Hepatocyte (in vitro differentiated cells): Measurements from ENCODE around the gene AURKB. TPM values are rescaled to one million over a fixed set of nuclear protein-coding genes. Genes with fewer than 3 reads are reported as not detected.

Experiments used
- DNase-seq: peaks from one replicate; pipeline ENCODE4 v3.0.0-alpha.2; 2016; ENCODE audit warnings: low spot score
- H2AFZ ChIP-seq: fragments of 200-600 bp; sonication (generic); 2 replicates; pipeline ENCODE4 v1.6.0; 2016; ENCODE audit warnings: antibody characterized with exemption, mild to moderate bottlenecking
- H3K27ac ChIP-seq: fragments of 200-600 bp; sonication (generic); 2 replicates; pipeline ENCODE4 v1.5.1; 2016; ENCODE audit warnings: mild to moderate bottlenecking
- H3K27me3 ChIP-seq: fragments of 200-600 bp; sonication (generic); 2 replicates; pipeline ENCODE4 v1.6.1; 2016
- H3K36me3 ChIP-seq: fragments of 200-600 bp; sonication (generic); replicated peaks from 2 replicates; pipeline ENCODE4 v1.5.1; 2016; ENCODE audit warnings: low read depth; ENCODE audit not compliant: insufficient read depth
- H3K4me1 ChIP-seq: fragments of 200-600 bp; sonication (generic); 2 replicates; pipeline ENCODE4 v1.5.1; 2016; ENCODE audit warnings: mild to moderate bottlenecking, moderate library complexity; ENCODE audit not compliant: insufficient read depth
- H3K4me2 ChIP-seq: fragments of 200-600 bp; sonication (generic); 2 replicates; pipeline ENCODE4 v1.6.0; 2016
- H3K4me3 ChIP-seq: fragments of 200-600 bp; sonication (generic); 2 replicates; pipeline ENCODE4 v1.5.1; 2016; ENCODE audit warnings: mild to moderate bottlenecking
- H3K79me2 ChIP-seq: fragments of 200-600 bp; sonication (generic); 2 replicates; pipeline ENCODE4 v1.6.0; 2017; ENCODE audit warnings: mild to moderate bottlenecking
- H3K9me2 ChIP-seq: fragments of 200-600 bp; sonication (generic); replicated peaks from 2 replicates; pipeline ENCODE4 v1.6.0; 2017; ENCODE audit warnings: mild to moderate bottlenecking; ENCODE audit not compliant: insufficient read depth
- H3K9me3 ChIP-seq: fragments of 200-600 bp; sonication (generic); 2 replicates; pipeline ENCODE4 v1.5.1; 2016; ENCODE audit warnings: low read depth, mild to moderate bottlenecking
- H4K20me1 ChIP-seq: fragments of 200-600 bp; sonication (generic); 2 replicates; pipeline ENCODE4 v1.6.0; 2016; ENCODE audit warnings: mild to moderate bottlenecking; ENCODE audit not compliant: insufficient read depth, poor library complexity, severe bottlenecking
- EZH2 ChIP-seq: fragments of 200-600 bp; sonication (generic); IDR thresholded peaks from 2 replicates; pipeline ENCODE4 v1.6.1; 2016; ENCODE audit warnings: antibody characterized with exemption, mild to moderate bottlenecking, borderline replicate concordance
- EZH2phosphoT487 ChIP-seq: fragments of 200-600 bp; sonication (generic); IDR thresholded peaks from one replicate; pipeline ENCODE4 v1.6.1; 2018; ENCODE audit warnings: antibody characterized with exemption, mild to moderate bottlenecking, low read depth, moderate library complexity; ENCODE audit not compliant: unreplicated experiment, severe bottlenecking
- WGBS: methylation state at CpG from one replicate; pipeline ENCODE4 v1.1.6; 2016; ENCODE audit warnings: low lambda C conversion rate; ENCODE audit errors: missing lambda C conversion rate; 5-methylcytosine and 5-hydroxymethylcytosine counted together
- polyA plus RNA-seq: library from polyadenylated mRNA; unstranded; fragments of >200 nt; fragmentation: Nextera tagmentation; extraction: Ambion mirVana; gene quantifications from 2 replicates; pipeline ENCODE4 v1.2.1, GENCODE V29; 2016
- total RNA-seq: library from RNA; depleted of rRNA; stranded (reverse); fragments of >200 nt; gene quantifications from 2 replicates; pipeline ENCODE4 v1.2.3, GENCODE V29; 2014
- TF ChIP-seq, protein P1 (sequence below): fragments of 200-600 bp; sonication (generic); IDR thresholded peaks from 2 replicates; pipeline ENCODE4 v1.5.1; 2016; ENCODE audit warnings: antibody characterized with exemption, mild to moderate bottlenecking; ENCODE audit not compliant: poor library complexity

The AURKB gene
- total and polyA plus RNA-seq, 2 experiments from 2014 or later, result 9.9 to 25.3 TPM

DNA sequence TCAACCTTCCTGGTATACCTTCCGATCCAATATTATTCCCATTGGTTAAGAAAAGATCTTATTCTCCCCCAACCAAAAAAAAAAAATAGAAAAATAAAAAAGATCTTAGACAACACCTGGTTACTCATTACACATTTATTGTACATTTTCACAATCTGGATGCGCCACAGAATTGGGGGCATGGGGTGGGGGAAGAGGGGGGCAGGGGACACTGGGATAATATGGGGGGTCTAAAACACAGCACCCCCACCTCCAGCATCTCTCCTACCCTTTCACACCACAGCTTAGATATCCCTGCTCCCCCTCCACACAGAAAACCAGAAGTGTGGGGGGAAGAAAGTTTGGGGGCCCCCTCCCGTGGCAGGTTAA, 51.4 kb downstream of the AURKB start:
- H3K4me2 ChIP-seq, result no peak overlapping the region
- peaks cover 5% of the 10 kb centered on the region for H4K20me1 ChIP-seq
- TF ChIP-seq EZH2phosphoT487 (no peak), EZH2 (no peak)
- TF ChIP-seq, protein P1, sequence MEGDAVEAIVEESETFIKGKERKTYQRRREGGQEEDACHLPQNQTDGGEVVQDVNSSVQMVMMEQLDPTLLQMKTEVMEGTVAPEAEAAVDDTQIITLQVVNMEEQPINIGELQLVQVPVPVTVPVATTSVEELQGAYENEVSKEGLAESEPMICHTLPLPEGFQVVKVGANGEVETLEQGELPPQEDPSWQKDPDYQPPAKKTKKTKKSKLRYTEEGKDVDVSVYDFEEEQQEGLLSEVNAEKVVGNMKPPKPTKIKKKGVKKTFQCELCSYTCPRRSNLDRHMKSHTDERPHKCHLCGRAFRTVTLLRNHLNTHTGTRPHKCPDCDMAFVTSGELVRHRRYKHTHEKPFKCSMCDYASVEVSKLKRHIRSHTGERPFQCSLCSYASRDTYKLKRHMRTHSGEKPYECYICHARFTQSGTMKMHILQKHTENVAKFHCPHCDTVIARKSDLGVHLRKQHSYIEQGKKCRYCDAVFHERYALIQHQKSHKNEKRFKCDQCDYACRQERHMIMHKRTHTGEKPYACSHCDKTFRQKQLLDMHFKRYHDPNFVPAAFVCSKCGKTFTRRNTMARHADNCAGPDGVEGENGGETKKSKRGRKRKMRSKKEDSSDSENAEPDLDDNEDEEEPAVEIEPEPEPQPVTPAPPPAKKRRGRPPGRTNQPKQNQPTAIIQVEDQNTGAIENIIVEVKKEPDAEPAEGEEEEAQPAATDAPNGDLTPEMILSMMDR, result no peak
- no peak overlapping the region for H3K27ac ChIP-seq
- H3K9me3 ChIP-seq, result no peaks in the 10 kb centered on the region
- DNase-seq, result no peak
- no peak overlapping the region for H2AFZ ChIP-seq
- no peak overlapping the region for H3K4me3 ChIP-seq
- 81% methylated on average over 3 of the region's 3 CpGs for WGBS
- peaks cover 33% of the 10 kb centered on the region for H3K4me1 ChIP-seq
- H3K36me3 ChIP-seq, result no peaks in the 10 kb centered on the region
- H3K79me2 ChIP-seq, result peaks cover 41% of the 10 kb centered on the region
- H3K27me3 ChIP-seq, result no peaks in the 10 kb centered on the region
- H3K9me2 ChIP-seq, result no peaks in the 10 kb centered on the region

DNA sequence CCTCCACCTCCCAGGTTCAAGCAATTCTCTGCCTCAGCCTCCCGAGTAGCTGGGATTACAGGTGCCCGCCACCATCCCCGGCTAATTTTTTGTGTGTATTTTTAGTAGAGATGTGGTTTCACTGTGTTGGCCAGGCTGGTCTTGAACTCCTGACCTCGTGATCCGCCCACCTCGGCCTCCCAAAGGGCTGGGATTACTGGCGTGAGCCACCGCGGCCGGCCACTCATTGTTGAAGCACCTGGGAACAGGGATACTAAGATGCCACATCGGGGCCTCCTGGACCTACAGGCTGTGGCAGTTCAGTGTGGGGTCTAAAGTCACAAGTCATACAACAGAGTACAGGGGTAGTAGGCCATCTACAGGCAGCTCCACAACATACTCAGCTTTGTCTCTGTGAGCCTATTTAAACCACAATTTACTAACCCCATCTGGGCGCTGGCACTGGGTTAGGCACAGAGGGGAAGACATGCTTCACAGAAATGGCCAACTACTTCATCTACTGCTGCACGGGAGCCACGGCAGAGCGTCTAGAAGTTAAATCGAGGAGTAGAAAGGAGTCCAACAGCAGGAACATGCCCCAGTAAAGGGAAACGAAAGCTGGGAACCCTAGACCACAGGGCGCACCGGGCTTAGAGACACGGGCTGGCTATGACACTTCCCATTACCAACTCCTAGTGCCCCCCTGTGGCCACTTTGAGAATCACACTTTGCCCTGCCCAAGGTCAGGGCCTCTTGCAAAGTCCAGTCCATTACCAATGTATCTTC, 51.9 kb downstream of the AURKB start:
- peaks cover 31% of the 10 kb centered on the region for H3K4me1 ChIP-seq

DNA sequence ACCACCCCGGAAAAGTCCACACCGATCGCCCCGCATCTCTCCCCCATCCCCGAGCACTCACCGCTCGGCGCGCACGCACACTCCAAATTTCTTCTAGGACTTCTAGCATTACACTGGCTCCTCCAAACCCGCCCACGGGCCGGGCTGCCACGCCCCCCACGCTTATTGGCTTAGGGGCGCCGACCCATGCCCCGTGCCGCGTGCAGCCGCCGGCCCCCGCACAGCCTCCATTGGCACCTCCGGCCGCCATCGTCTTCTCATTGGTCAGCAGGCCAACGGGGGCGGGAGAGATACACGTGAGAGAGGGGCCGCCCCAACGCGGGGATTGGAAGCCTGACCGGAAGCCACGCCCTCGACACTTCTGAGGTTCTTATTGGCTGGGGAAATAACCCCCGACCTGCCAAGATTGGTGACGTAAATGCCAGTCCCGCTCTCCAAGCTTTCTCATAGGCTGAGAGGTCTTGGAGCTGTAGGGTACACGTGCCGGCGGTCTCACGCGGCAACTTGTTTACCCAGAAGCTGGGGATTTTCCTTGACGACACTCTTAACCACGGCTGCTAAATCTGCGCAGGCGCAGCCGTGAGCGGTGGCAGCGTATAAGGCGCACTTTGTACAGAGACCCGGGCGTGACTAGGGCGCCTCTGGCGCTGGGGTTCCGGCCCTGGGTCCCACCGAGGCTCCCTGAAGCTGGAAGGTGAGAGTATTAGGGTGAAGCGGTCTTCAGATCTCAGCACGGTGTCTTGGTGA, 54.0 kb downstream of the AURKB start:
- Histone ChIP-seq H3K4me1 (peaks cover 33% of the 10 kb centered on the region), H3K4me2 (peak overlapping the region; percentile 87), H3K9me3 (no peaks in the 10 kb centered on the region), H2AFZ (no peak overlapping the region), H3K9me2 (no peaks in the 10 kb centered on the region), H3K79me2 (peaks cover 35% of the 10 kb centered on the region), H4K20me1 (peaks cover 6% of the 10 kb centered on the region), H3K4me3 (peak overlapping the region; percentile 11), H3K27ac (peak overlapping the region; percentile 99), H3K27me3 (no peaks in the 10 kb centered on the region), H3K36me3 (no peaks in the 10 kb centered on the region)
- no peak for TF ChIP-seq EZH2phosphoT487
- TF ChIP-seq EZH2, result no peak
- TF ChIP-seq, protein P1, result no peak
- peak; percentile 100 for DNase-seq
- WGBS, result 2% methylated on average over 57 of the region's 59 CpGs

More for the DNA sequence above, 51.9 kb downstream of the AURKB start:
- Histone ChIP-seq H3K27me3 (no peaks in the 10 kb centered on the region), H3K4me2 (peak overlapping the region; percentile 58), H3K9me3 (no peaks in the 10 kb centered on the region), H3K79me2 (peaks cover 37% of the 10 kb centered on the region), H4K20me1 (peaks cover 5% of the 10 kb centered on the region), H3K9me2 (no peaks in the 10 kb centered on the region), H3K27ac (peak overlapping the region; percentile 96), H3K36me3 (no peaks in the 10 kb centered on the region), H3K4me3 (no peak overlapping the region), H2AFZ (no peak overlapping the region)
- DNase-seq, result peak; percentile 94
- 64% methylated on average over 20 of the region's 20 CpGs for WGBS
- TF ChIP-seq, protein P1, result peak; percentile 90
- TF ChIP-seq EZH2, result no peak
